IMR-90 (cell line): ENCODE results near the gene SLC4A2. TPM values are rescaled to one million over a fixed set of nuclear protein-coding genes. Genes with fewer than 3 reads are reported as not detected.

Experiments
- ATAC-seq: fragments of 200-7000 bp; cut with Tn5 transposase; 2 replicates; pipeline ENCODE4 v1.9.1; 2020; ENCODE audit warnings: low read depth, mild to moderate bottlenecking, moderate library complexity
- BruUV-seq: library from RNA; stranded (reverse); fragments of 400-500 nt; replicated peaks from 2 replicates; lab custom pipeline; 2021; lab: Mats Ljungman, UMichigan
- CTCF ChIA-PET: fragments of 300-600 bp; formaldehyde crosslinking; extraction: SDS; loops from one replicate; lab custom pipeline; 2021; ENCODE audit warnings: antibody characterized with exemption; lab: Yijun Ruan, JAX
- POLR2A ChIA-PET: fragments of 300-600 bp; sonication (Branson Sonifier 250); formaldehyde crosslinking; loops from one replicate; lab custom pipeline; 2022; ENCODE audit warnings: antibody characterized with exemption; ENCODE audit not compliant: unreplicated experiment; lab: Charles Lee
- DNase-seq: peaks from one replicate; pipeline ENCODE4 v3.0.0; 2013
- H2AFZ ChIP-seq: replicated peaks from 2 replicates; pipeline ENCODE3; 2013; ENCODE audit warnings: low read length, mild to moderate bottlenecking; ENCODE audit not compliant: poor library complexity
- H2AK5ac ChIP-seq: 2 replicates; pipeline ENCODE4 v1.6.1; 2013; ENCODE audit warnings: low read depth, low read length, inconsistent platforms
- H2AK9ac ChIP-seq: replicated peaks from 2 replicates; pipeline ENCODE3; 2013; ENCODE audit warnings: mild to moderate bottlenecking, low read depth, low read length, moderate library complexity; ENCODE audit not compliant: poor library complexity
- H2BK120ac ChIP-seq: 2 replicates; pipeline ENCODE4 v1.6.1; 2013; ENCODE audit warnings: low read depth, low read length, inconsistent platforms
- H2BK15ac ChIP-seq: 3 replicates; pipeline ENCODE4 v1.6.1; 2013; ENCODE audit warnings: low read depth, low read length, inconsistent platforms
- H2BK20ac ChIP-seq: 2 replicates; pipeline ENCODE4 v1.6.1; 2013; ENCODE audit warnings: low read depth, mild to moderate bottlenecking, inconsistent platforms, low read length, moderate library complexity
- H2BK5ac ChIP-seq: 2 replicates; pipeline ENCODE4 v1.6.1; 2013; ENCODE audit warnings: mild to moderate bottlenecking, low read depth, low read length, inconsistent platforms; ENCODE audit not compliant: poor library complexity, severe bottlenecking
- H3K14ac ChIP-seq: replicated peaks from 2 replicates; pipeline ENCODE4 v1.6.1; 2013; ENCODE audit warnings: low read depth, low read length, inconsistent platforms
- H3K18ac ChIP-seq: 2 replicates; pipeline ENCODE4 v1.6.1; 2013; ENCODE audit warnings: low read depth, low read length, control low read depth
- H3K23ac ChIP-seq: 2 replicates; pipeline ENCODE4 v1.6.1; 2013; ENCODE audit warnings: low read depth, low read length, inconsistent platforms
- H3K27ac ChIP-seq: 2 replicates; pipeline ENCODE4 v1.5.1; 2013; ENCODE audit warnings: mild to moderate bottlenecking, control low read depth, low read length; ENCODE audit not compliant: insufficient read depth
- H3K27me3 ChIP-seq: 2 replicates; pipeline ENCODE4 v1.6.1; 2013; ENCODE audit warnings: low read length; ENCODE audit not compliant: control insufficient read depth, insufficient read depth
- H3K36me3 ChIP-seq: 2 replicates; pipeline ENCODE4 v1.6.1; 2013; ENCODE audit warnings: low read length, mixed read lengths; ENCODE audit not compliant: control insufficient read depth, insufficient read depth
- H3K4ac ChIP-seq: 2 replicates; pipeline ENCODE4 v1.6.1; 2013; ENCODE audit warnings: low read depth, low read length, inconsistent platforms
- H3K4me1 ChIP-seq: 2 replicates; pipeline ENCODE4 v1.6.1; 2013; ENCODE audit warnings: low read length, mixed read lengths; ENCODE audit not compliant: control insufficient read depth, insufficient read depth
- H3K4me2 ChIP-seq: 2 replicates; pipeline ENCODE4 v1.6.1; 2013; ENCODE audit warnings: low read depth, mild to moderate bottlenecking, control low read depth, low read length, moderate library complexity
- H3K4me3 ChIP-seq: 2 replicates; pipeline ENCODE4 v1.5.1; 2013; ENCODE audit warnings: low read depth, mild to moderate bottlenecking, control low read depth, low read length, moderate library complexity; ENCODE audit not compliant: insufficient read depth
- H3K56ac ChIP-seq: 2 replicates; pipeline ENCODE4 v1.6.1; 2013; ENCODE audit warnings: low read length, inconsistent platforms; ENCODE audit not compliant: insufficient read depth; ENCODE audit errors: extremely low read depth
- H3K79me1 ChIP-seq, 2 experiments: 2 replicates each; pipeline ENCODE4 v1.6.1; 2013; ENCODE audit warnings: low read length in 2 of 2, inconsistent platforms in 1 of 2, low read depth in 1 of 2
- H3K9ac ChIP-seq: 2 replicates; pipeline ENCODE4 v1.6.1; 2013; ENCODE audit warnings: low read depth, low read length, control low read depth
- H3K9me1 ChIP-seq: 2 replicates; pipeline ENCODE4 v1.6.1; 2013; ENCODE audit warnings: low read length, inconsistent platforms; ENCODE audit not compliant: insufficient read depth
- H3K9me3 ChIP-seq: 2 replicates; pipeline ENCODE4 v1.6.1; 2013; ENCODE audit warnings: low read length; ENCODE audit not compliant: control insufficient read depth, insufficient read depth
- H4K20me1 ChIP-seq: 2 replicates; pipeline ENCODE4 v1.6.1; 2013; ENCODE audit warnings: low read length, inconsistent platforms; ENCODE audit not compliant: insufficient read depth
- H4K5ac ChIP-seq: 2 replicates; pipeline ENCODE4 v1.6.1; 2013; ENCODE audit warnings: mild to moderate bottlenecking, low read depth, low read length, control low read depth
- H4K8ac ChIP-seq, 2 experiments: 2 replicates each; pipeline ENCODE4 v1.6.1; 2013; ENCODE audit warnings: low read depth in 2 of 2, low read length in 2 of 2, control low read depth in 1 of 2, inconsistent platforms in 1 of 2
- H4K91ac ChIP-seq: 2 replicates; pipeline ENCODE4 v1.6.1; 2013; ENCODE audit warnings: low read depth, low read length, inconsistent platforms; ENCODE audit not compliant: insufficient read depth
- CEBPB ChIP-seq: IDR thresholded peaks from 2 replicates; pipeline ENCODE4 v1.6.1; 2012; ENCODE audit warnings: low read depth, low read length, improper control_type of control experiment
- CHD1 ChIP-seq: IDR thresholded peaks from 2 replicates; pipeline ENCODE4 v1.6.1; 2012; ENCODE audit warnings: low read depth, low read length, improper control_type of control experiment
- FOS ChIP-seq: fragments of 150-350 bp; IDR thresholded peaks from 2 replicates; pipeline ENCODE4 v1.6.1; 2016; ENCODE audit warnings: low read depth, low read length
- MAFK ChIP-seq: IDR thresholded peaks from 2 replicates; pipeline ENCODE4 v1.6.1; 2012; ENCODE audit warnings: low read depth, low read length, improper control_type of control experiment
- MAZ ChIP-seq: IDR thresholded peaks from 2 replicates; pipeline ENCODE4 v1.6.1; 2012; ENCODE audit warnings: low read depth, mild to moderate bottlenecking, low read length, improper control_type of control experiment, moderate library complexity, borderline replicate concordance
- MXI1 ChIP-seq: IDR thresholded peaks from 2 replicates; pipeline ENCODE4 v1.6.1; 2012; ENCODE audit warnings: low read depth, mild to moderate bottlenecking, low read length, moderate library complexity, borderline replicate concordance
- NFE2L2 ChIP-seq: fragments of 150-350 bp; IDR thresholded peaks from 2 replicates; pipeline ENCODE4 v1.6.1; 2016; ENCODE audit warnings: low read depth, mild to moderate bottlenecking, low read length
- POLR2A ChIP-seq: IDR thresholded peaks from 2 replicates; pipeline ENCODE4 v1.6.1; 2012; ENCODE audit warnings: mild to moderate bottlenecking, low read depth, low read length
- RCOR1 ChIP-seq: IDR thresholded peaks from 2 replicates; pipeline ENCODE4 v1.6.1; 2012; ENCODE audit warnings: mild to moderate bottlenecking, low read length, improper control_type of control experiment; ENCODE audit not compliant: insufficient replicate concordance
- USF2 ChIP-seq: fragments of 150-350 bp; IDR thresholded peaks from 2 replicates; pipeline ENCODE4 v1.6.1; 2017; ENCODE audit warnings: mild to moderate bottlenecking, antibody characterized with exemption, low read length, low read depth
- WGBS, 2 experiments: methylation state at CpG; one replicate each; pipeline versions ENCODE4 v1.1.5 to v1.1.7; 2013; ENCODE audit warnings: missing lambda C conversion rate in 2 of 2; ENCODE audit not compliant: insufficient read length in 1 of 2; ENCODE audit errors: extremely low coverage in 2 of 2; 5-methylcytosine and 5-hydroxymethylcytosine counted together
- dilution Hi-C: fragments of 300-500 bp; cut with HindIII; formaldehyde crosslinking; loops from one replicate; pipeline ENCODE4 v1.14.3; 2018; ENCODE audit warnings: low sequenced_read_pairs; ENCODE audit not compliant: unreplicated experiment
- in situ Hi-C: fragments of 300-500 bp; cut with MboI; formaldehyde crosslinking; loops from 3 replicates; pipeline ENCODE4 v1.14.3; 2019; ENCODE audit warnings: low sequenced_read_pairs, inconsistent platforms, mixed read lengths
- intact Hi-C: fragments of 100-400 bp; cut with micrococcal nuclease; formaldehyde crosslinking; loops from 2 replicates; pipeline ENCODE4 v1.10.0; 2022
- polyA plus RNA-seq, 3 experiments: library from polyadenylated mRNA; depleted of rRNA; stranded (reverse); fragments of >200 nt; gene quantifications; 2 replicates each; pipeline ENCODE4 v1.2.3, GENCODE V29; 2012; ENCODE audit warnings: low replicate concordance in 1 of 3
- total RNA-seq: library from RNA; depleted of rRNA; stranded (reverse); fragments of >200 nt; gene quantifications from 2 replicates; pipeline ENCODE4 v1.2.3, GENCODE V29; 2012

SLC4A2 gene
- total and polyA plus RNA-seq, 2 of the 4 experiments (the other 2 are of a cell fraction), result 29.6 to 91.0 TPM

GRCh38 chr7:151110236-151110940 is 51.0 kb downstream of the SLC4A2 start:
- BruUV-seq, result no TSS peak
- peaks cover 22% of the 10 kb centered on the region for H3K4me1 ChIP-seq
- TF ChIP-seq MXI1 (no peak), RCOR1 (no peak), MAFK (no peak), USF2 (no peak), FOS (no peak), NFE2L2 (no peak), CHD1 (no peak), POLR2A (no peak), MAZ (no peak), CEBPB (no peak)
- no peaks in the 10 kb centered on the region for H3K9me3 ChIP-seq
- H3K23ac ChIP-seq, result peak overlapping the region; percentile 63; the same call in 1 of the 2 replicates
- H3K14ac ChIP-seq, result no peak overlapping the region
- 0 out of 2 replicates have a peak overlapping the region, but pooled peaks have one; percentile 42 for H2BK120ac ChIP-seq
- POLR2A ChIA-PET, result no interaction called here
- H2AK9ac ChIP-seq, result peak overlapping the region; percentile 92
- no peak overlapping the region for H2BK15ac ChIP-seq
- H4K8ac ChIP-seq, result 0 out of 4 replicates have a peak overlapping the region, but pooled peaks of 1 of the 2 experiments have one; percentile 29
- DNase-seq (no peak), ATAC-seq (no peak)
- peak overlapping the region; percentile 86 for H3K4ac ChIP-seq
- peaks cover 19% of the 10 kb centered on the region for H3K9me1 ChIP-seq
- H3K36me3 ChIP-seq, result peaks cover 5% of the 10 kb centered on the region
- 76% methylated on average over 10 of the region's 11 CpGs; no CpG with 5 or more reads in 1 of the 2 experiments for WGBS, 2 experiments
- H2AK5ac ChIP-seq, result peak overlapping the region; percentile 51; the same call in 1 of the 2 replicates
- H3K9ac ChIP-seq, result no peak overlapping the region
- H3K56ac ChIP-seq, result no peak overlapping the region
- H4K91ac ChIP-seq, result peak overlapping the region; percentile 38; the same call in 1 of the 2 replicates
- CTCF ChIA-PET, result interaction anchor here (0.6 to 1.7 kb wide), 6 partner anchors 13 to 71 kb away, joined by 3 to 7 read pairs (median 4); no protein-coding TSS in a partner anchor
- no peak overlapping the region for H3K4me2 ChIP-seq
- intact Hi-C loops, result loop anchor here (2.0 to 5.0 kb wide), 4 partner anchors 98 to 332 kb away; no protein-coding TSS in a partner anchor
- H2AFZ ChIP-seq, result no peak overlapping the region
- in situ Hi-C loops, result loop anchor here (5.0 to 25.0 kb wide), 2 partner anchors 88 to 323 kb away; partner anchors contain the start of gene ATG9B
- H3K18ac ChIP-seq, result no peak overlapping the region
- peak overlapping the region; percentile 35; the same call in 1 of the 2 replicates for H2BK20ac ChIP-seq
- H3K27me3 ChIP-seq, result no peaks in the 10 kb centered on the region
- peaks cover 23 to 76% of the 10 kb centered on the region in 2 experiments; a peak in 3 of 4 replicates for H3K79me1 ChIP-seq
- H3K27ac ChIP-seq, result no peak overlapping the region
- H2BK5ac ChIP-seq, result no peak overlapping the region
- no peak overlapping the region for H4K5ac ChIP-seq
- dilution Hi-C loops, result no loop called here
- H3K4me3 ChIP-seq, result no peak overlapping the region
- peaks cover 73% of the 10 kb centered on the region for H4K20me1 ChIP-seq
